Left lung (tissue), 14 donors: Measurements from ENCODE around the gene RGS17. TPM values are rescaled to one million over a fixed set of nuclear protein-coding genes. Genes with fewer than 3 reads are reported as not detected.

Experiments
- ATAC-seq: fragments of 200-7000 bp; cut with Tn5 transposase; one replicate; pipeline ENCODE4 v1.9.1; 2020; ENCODE audit warnings: moderate library complexity
- DNase-seq, 4 donors: peaks; one replicate each; pipeline ENCODE4 v3.0.0-alpha.2; 2013 to 2020
- H3K27ac ChIP-seq, 2 donors: fragments of 200-600 bp; sonication (generic) in 1 of 2; one replicate each; pipeline versions ENCODE4 v1.5.0 to v1.8.0; 2020 to 2021
- H3K27me3 ChIP-seq, 2 donors: fragments of 200-600 bp; sonication (generic) in 1 of 2; one replicate each; pipeline versions ENCODE4 v1.5.0 to v1.8.0; 2020 to 2021
- H3K36me3 ChIP-seq, 2 donors: fragments of 200-600 bp; sonication (generic) in 1 of 2; one replicate each; pipeline versions ENCODE4 v1.5.0 to v1.8.0; 2020 to 2021
- H3K4me1 ChIP-seq, 2 donors: fragments of 200-600 bp; one replicate each; pipeline ENCODE4 v1.8.0; 2021
- H3K4me3 ChIP-seq, 2 donors: fragments of 200-600 bp; sonication (generic) in 1 of 2; one replicate each; pipeline versions ENCODE4 v1.5.0 to v1.8.0; 2020 to 2021; ENCODE audit warnings: mild to moderate bottlenecking in 1 of 2
- H3K9me3 ChIP-seq, 2 donors: fragments of 200-600 bp; sonication (generic) in 1 of 2; one replicate each; pipeline versions ENCODE4 v1.5.0 to v1.8.0; 2020 to 2021
- intact Hi-C, 2 donors: fragments of 100-400 bp; cut with DNase I; formaldehyde crosslinking; loops; one replicate each; pipeline versions ENCODE4 v1.11.2 to v1.14.2; 2022
- long read RNA-seq, 12 donors: library from polyadenylated mRNA in 2 of 12; unstranded in 2 of 12; transcript quantifications; one replicate each; pipeline ENCODE4 v2.0.0 and lab custom pipeline, GENCODE V29; 2019 to 2026
- polyA plus RNA-seq, 6 donors: library from polyadenylated mRNA; unstranded; fragments of 120-200 nt; gene quantifications; one replicate each; pipeline ENCODE4 v1.2.1, GENCODE V29; 2013; ENCODE audit not compliant: insufficient read length in 6 of 6
- total RNA-seq, 2 donors: library from RNA; stranded (reverse); fragmentation: NEBNext Ultra II Directional; extraction: Animal tissue kit (Norgen Biotek cat#: 25700); gene quantifications; one replicate each; pipeline ENCODE4 v1.2.1, GENCODE V29; 2021
- TF ChIP-seq, protein P1 (sequence below), 2 donors: fragments of 200-600 bp; sonication (generic) in 1 of 2; IDR thresholded peaks; one replicate each; pipeline versions ENCODE4 v1.5.0 to v1.8.0; 2021; ENCODE audit warnings: antibody characterized with exemption in 2 of 2
- donor health status: DM: no; HTN: yes; CAD: no.
- donor health status: DM: no; HTN: no; CAD: no.

RGS17 gene, protein sequence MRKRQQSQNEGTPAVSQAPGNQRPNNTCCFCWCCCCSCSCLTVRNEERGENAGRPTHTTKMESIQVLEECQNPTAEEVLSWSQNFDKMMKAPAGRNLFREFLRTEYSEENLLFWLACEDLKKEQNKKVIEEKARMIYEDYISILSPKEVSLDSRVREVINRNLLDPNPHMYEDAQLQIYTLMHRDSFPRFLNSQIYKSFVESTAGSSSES
- total RNA-seq (under 1 TPM; 0.15 to 0.18 TPM), polyA plus RNA-seq (1 to 10 TPM; 2.2 to 2.7 (median 2.4) TPM)
- long read RNA-seq, donor 1, result 0 reads
- long read RNA-seq, donor 2, full-length matches to known transcripts, result 1 of 1 reads
- long read RNA-seq, donor 2, partial matches to known transcripts, result 0 of 1 reads
- long read RNA-seq, donor 2, other reads (novel, unspliced or antisense), result 0 of 1 reads
- long read RNA-seq, donor 3, result 0 reads
- long read RNA-seq, donor 4, partial matches to known transcripts, result 0 of 1 reads
- long read RNA-seq, donor 4, other reads (novel, unspliced or antisense), result 0 of 1 reads
- long read RNA-seq, donor 5, result 0 reads
- long read RNA-seq, donor 6, result 0 reads
- long read RNA-seq, donor 7, result 0 reads
- long read RNA-seq, donor 8, result 0 reads
- long read RNA-seq, donor 9, result 0 reads
- long read RNA-seq, donor 10, result 0 reads
- long read RNA-seq, donor 11, full-length matches to known transcripts, result 5 of 5 reads
- long read RNA-seq, donor 11, partial matches to known transcripts, result 0 of 5 reads
- long read RNA-seq, donor 11, other reads (novel, unspliced or antisense), result 0 of 5 reads
- long read RNA-seq, donor 12, partial matches to known transcripts, result 0 of 1 reads
- long read RNA-seq, donor 12, other reads (novel, unspliced or antisense), result 0 of 1 reads

DNA sequence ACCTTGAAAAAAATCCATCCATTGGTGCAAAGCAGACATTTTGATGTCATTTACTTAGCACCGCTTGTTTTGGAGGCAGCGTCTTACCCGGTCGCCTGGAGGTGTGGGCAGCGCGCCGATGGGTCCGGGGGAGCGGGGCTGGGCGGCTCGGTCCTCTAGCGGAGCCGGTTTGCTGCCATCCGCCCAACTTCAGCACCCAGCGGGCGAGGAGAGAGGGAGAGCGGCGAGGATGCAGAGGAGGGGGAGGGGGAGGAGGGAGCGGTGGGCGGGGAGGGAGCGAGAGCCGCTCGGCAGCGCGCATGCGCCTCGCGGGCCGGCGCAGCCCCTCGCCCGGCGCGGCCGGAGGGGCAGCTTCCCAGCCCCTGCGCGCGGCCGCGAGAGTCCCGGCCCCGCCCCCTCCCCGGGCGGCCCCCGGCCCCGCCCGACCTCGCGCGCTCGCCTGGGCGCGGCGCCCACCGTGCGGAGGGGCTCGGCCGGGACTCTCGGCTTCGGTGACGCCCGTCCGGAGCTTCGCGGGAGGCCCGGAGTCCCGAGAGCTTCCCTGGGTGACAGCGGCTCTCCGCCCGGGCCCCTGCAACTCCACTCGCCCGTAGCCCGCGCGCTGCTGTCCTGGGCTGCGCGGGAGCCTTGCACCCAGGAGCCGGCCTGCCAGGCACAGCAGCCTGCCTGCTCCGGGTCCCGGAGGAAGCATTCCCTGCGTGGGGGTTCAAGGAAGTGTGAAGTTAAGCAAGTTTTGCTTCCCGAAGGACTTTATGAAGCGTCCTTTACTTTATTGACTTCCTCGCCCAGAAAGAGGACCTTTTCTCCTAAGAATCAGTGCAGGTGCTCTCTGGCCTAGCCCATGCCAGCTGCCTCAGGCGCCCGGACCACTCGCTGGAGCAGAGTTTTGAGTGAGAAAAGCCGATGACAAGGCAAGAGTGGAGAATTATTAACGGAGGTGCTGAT, at the start of gene RGS17:
Gene RGS17, minus strand, starts transcription at position 246 of the 945 bp plus-strand sequence. CDS start 87,264 bp downstream, outside the sequence.
- Histone ChIP-seq H3K4me1 (peaks cover 8 to 16% of the 10 kb centered on the region in 2 donors), H3K36me3 (no peaks in the 10 kb centered on the region), H3K9me3 (no peaks in the 10 kb centered on the region), H3K27ac (no peak within 1 kb of the TSS), H3K4me3 (peak within 1 kb of the TSS; percentile 51 to 52), H3K27me3 (peaks cover 23 to 65% of the 10 kb centered on the region in 2 donors)
- ATAC-seq (peak; percentile 84), DNase-seq (peak; percentile 60 to 89 (median 79))
- TF ChIP-seq, protein P1, sequence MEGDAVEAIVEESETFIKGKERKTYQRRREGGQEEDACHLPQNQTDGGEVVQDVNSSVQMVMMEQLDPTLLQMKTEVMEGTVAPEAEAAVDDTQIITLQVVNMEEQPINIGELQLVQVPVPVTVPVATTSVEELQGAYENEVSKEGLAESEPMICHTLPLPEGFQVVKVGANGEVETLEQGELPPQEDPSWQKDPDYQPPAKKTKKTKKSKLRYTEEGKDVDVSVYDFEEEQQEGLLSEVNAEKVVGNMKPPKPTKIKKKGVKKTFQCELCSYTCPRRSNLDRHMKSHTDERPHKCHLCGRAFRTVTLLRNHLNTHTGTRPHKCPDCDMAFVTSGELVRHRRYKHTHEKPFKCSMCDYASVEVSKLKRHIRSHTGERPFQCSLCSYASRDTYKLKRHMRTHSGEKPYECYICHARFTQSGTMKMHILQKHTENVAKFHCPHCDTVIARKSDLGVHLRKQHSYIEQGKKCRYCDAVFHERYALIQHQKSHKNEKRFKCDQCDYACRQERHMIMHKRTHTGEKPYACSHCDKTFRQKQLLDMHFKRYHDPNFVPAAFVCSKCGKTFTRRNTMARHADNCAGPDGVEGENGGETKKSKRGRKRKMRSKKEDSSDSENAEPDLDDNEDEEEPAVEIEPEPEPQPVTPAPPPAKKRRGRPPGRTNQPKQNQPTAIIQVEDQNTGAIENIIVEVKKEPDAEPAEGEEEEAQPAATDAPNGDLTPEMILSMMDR (IDR thresholded peaks at IDR 0.05), result no peak
- intact Hi-C loops, result no loop called here

DNA sequence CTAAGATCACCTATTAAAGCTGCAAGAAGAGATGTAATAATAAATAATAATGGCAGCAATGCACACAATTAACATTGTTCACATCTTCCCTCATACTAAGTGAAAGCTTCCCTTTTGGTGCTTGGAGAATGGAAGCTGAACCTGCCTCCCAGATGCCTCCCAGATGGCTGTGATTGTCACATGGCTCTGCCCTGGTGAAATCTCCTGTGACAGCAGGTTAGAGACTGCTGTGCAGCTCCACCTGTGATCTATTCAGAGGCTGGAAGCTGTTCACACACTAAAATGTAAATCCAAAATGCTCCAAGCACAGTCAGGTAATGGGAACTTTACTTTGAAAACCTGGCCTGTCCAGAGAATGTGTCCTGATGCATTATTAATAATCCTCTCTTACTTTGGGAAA, 41.7 kb upstream of the RGS17 start:
- H3K36me3 ChIP-seq, result no peaks in the 10 kb centered on the region
- DNase-seq, result no peak
- no peaks in the 10 kb centered on the region for H3K9me3 ChIP-seq
- no peak for ATAC-seq
- no peaks in the 10 kb centered on the region for H3K27me3 ChIP-seq
- peaks cover 0 to under 1% of the 10 kb centered on the region in 2 donors for H3K4me1 ChIP-seq
- intact Hi-C loops, result no loop called here
- no peak overlapping the region for H3K4me3 ChIP-seq
- TF ChIP-seq, protein P1 (IDR thresholded peaks at IDR 0.05), result no peak
- H3K27ac ChIP-seq, result no peak overlapping the region

DNA sequence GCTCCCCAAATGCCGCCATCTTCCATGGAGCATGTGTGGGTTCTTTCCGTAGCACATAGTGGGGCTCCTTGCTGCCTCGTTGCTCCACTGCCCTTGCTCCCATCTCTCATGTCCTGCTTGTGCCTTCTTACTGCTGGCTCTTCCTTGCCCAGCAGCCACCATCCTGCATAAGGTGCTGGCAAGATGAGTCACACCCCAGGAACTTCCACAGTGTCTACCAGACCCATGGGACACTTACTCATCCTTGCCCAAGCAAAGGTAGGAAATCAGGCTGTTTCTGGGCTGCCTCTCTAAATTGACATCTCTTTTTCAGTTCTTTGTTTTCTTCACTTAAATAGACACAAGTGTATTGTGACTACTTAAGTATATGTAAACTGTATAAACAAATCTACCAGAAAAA, 39.4 kb upstream of the RGS17 start:
- H3K4me3 ChIP-seq, result no peak overlapping the region
- H3K36me3 ChIP-seq, result no peaks in the 10 kb centered on the region
- TF ChIP-seq, protein P1 (IDR thresholded peaks at IDR 0.05), result no peak
- no peaks in the 10 kb centered on the region for H3K27me3 ChIP-seq
- no peak overlapping the region for H3K27ac ChIP-seq
- H3K4me1 ChIP-seq, result peaks cover 0 to 3% of the 10 kb centered on the region in 2 donors
- DNase-seq, result no peak
- no peak for ATAC-seq
- intact Hi-C loops, result no loop called here
- H3K9me3 ChIP-seq, result no peaks in the 10 kb centered on the region

DNA sequence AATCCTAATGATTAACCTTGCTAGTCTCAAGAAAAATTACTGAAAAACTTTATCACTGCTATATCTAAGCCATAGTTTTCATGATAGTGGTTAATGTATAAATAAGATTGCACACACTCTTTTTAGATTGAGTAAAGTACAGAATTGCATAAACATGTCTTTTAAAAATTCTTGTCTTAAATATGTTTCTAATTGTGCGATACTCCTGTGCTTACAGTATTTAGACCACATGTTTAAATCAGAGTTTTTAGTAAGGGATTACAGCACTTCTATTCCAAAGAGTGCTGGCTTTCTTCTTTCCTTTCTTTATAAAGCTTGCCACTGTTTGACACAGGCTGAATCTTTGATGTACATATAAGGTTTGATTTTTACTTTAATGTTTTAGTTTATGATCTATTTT, 36.8 kb upstream of the RGS17 start:
- TF ChIP-seq, protein P1 (IDR thresholded peaks at IDR 0.05), result no peak
- intact Hi-C loops, result no loop called here
- DNase-seq (no peak), ATAC-seq (no peak)
- Histone ChIP-seq H3K36me3 (no peaks in the 10 kb centered on the region), H3K27me3 (no peaks in the 10 kb centered on the region), H3K27ac (peak overlapping the region in 1 of 2 donors; percentile 17), H3K4me3 (no peak overlapping the region), H3K4me1 (peaks cover 0 to 3% of the 10 kb centered on the region in 2 donors), H3K9me3 (no peaks in the 10 kb centered on the region)
